SU-DHL-6 (cell line): ENCODE data around the gene KCNIP4.

Experiments
- H2AFZ ChIP-seq: fragments of 200-600 bp; sonication (generic); 2 replicates; pipeline ENCODE4 v1.6.1; 2014; ENCODE audit warnings: low read depth, mild to moderate bottlenecking, moderate library complexity, mixed read lengths, antibody characterized with exemption, low read length; ENCODE audit not compliant: severe bottlenecking
- H3F3A ChIP-seq: fragments of 200-600 bp; shearing (Covaris generic); 2 replicates; pipeline ENCODE4 v1.6.0; 2016; ENCODE audit warnings: antibody characterized with exemption, mild to moderate bottlenecking; ENCODE audit not compliant: insufficient read depth
- H3K27ac ChIP-seq: fragments of 200-600 bp; sonication (generic); 2 replicates; pipeline ENCODE4 v1.5.1; 2016; ENCODE audit warnings: low read depth, mild to moderate bottlenecking, low read length, moderate library complexity, mixed read lengths
- H3K27me3 ChIP-seq: fragments of 200-600 bp; sonication (generic), shearing (Covaris generic); 2 replicates; pipeline ENCODE4 v1.6.0; 2014; ENCODE audit warnings: mild to moderate bottlenecking, low read length
- H3K36me3 ChIP-seq: fragments of 200-600 bp; sonication (generic); 2 replicates; pipeline ENCODE4 v1.6.1; 2014; ENCODE audit warnings: mild to moderate bottlenecking, low read length, mixed read lengths
- H3K4me2 ChIP-seq: fragments of 300-600, 200-600 bp; shearing (Covaris generic), sonication (generic); 2 replicates; pipeline ENCODE4 v1.6.0; 2014; ENCODE audit warnings: low read length, low read depth, mild to moderate bottlenecking; ENCODE audit not compliant: poor library complexity, severe bottlenecking
- H3K4me3 ChIP-seq: fragments of 200-600 bp; sonication (generic); 2 replicates; pipeline ENCODE4 v1.5.1; 2014; ENCODE audit warnings: antibody characterized with exemption, low read length, mild to moderate bottlenecking, mixed read lengths; ENCODE audit not compliant: insufficient read depth, poor library complexity, severe bottlenecking
- H3K79me2 ChIP-seq: fragments of 200-600 bp; sonication (generic); 2 replicates; pipeline ENCODE4 v1.6.1; 2014; ENCODE audit warnings: mild to moderate bottlenecking, low read length, moderate library complexity; ENCODE audit not compliant: insufficient read depth
- H3K9ac ChIP-seq: fragments of 200-600 bp; sonication (generic); 2 replicates; pipeline ENCODE4 v1.7.0; 2014; ENCODE audit warnings: mild to moderate bottlenecking, low read length
- H3K9me2 ChIP-seq: fragments of 200-600 bp; sonication (generic); replicated peaks from 2 replicates; pipeline ENCODE4 v1.6.1; 2014; ENCODE audit warnings: low read length; ENCODE audit not compliant: insufficient read depth
- H3K9me3 ChIP-seq: fragments of 200-600 bp; sonication (generic); 2 replicates; pipeline ENCODE4 v1.6.1; 2014; ENCODE audit warnings: low read length, mixed read lengths; ENCODE audit not compliant: insufficient read depth
- H4K20me1 ChIP-seq: fragments of 200-600 bp; sonication (generic); 2 replicates; pipeline ENCODE4 v1.6.1; 2014; ENCODE audit warnings: low read depth, mild to moderate bottlenecking, antibody characterized with exemption, low read length, moderate library complexity, mixed read lengths
- CTCF ChIP-seq: fragments of 200-600 bp; sonication (generic); IDR thresholded peaks from one replicate; pipeline ENCODE4 v1.5.1; 2017; ENCODE audit warnings: antibody characterized with exemption, mild to moderate bottlenecking, low read length, moderate library complexity; ENCODE audit not compliant: insufficient read depth, poor library complexity, severe bottlenecking
- EZH2phosphoT487 ChIP-seq: fragments of 200-600 bp; sonication (generic), shearing (Covaris generic); conservative IDR thresholded peaks from 2 replicates; pipeline ENCODE4 v1.6.1; 2018; ENCODE audit warnings: mild to moderate bottlenecking, antibody characterized with exemption, low read length, moderate library complexity, mixed read lengths

KCNIP4 gene

DNA sequence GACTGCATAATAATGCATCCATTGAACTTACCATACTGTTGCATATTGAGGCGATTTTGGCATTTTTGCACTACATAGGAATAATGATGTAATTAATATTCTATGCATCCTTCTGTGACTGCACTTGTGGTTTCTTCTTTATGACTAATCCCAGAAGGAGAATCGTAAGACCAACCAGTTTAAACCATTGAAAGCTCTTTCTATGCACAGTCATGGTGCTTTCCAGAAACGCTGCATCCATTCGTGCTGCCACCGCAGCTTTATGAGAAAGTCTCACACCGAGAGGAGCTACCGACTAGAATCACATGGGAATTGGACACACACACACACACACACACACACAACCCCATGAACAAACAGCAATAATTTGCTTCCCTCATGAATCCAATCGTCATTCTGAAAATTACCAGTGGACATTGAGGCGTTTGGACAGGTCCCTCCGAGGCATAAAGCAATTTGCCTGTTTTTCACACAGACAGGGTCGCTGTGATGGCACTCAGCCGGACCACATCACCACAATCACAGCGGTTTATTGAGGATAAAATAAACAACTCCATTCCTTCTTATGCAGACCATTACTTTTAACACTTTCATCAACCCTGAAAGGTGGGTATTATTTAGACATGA, 1184.1 kb downstream of the KCNIP4 start:
- Histone ChIP-seq H3K36me3 (no peaks in the 10 kb centered on the region), H3F3A (no peaks in the 10 kb centered on the region), H3K4me3 (no peak overlapping the region), H3K79me2 (no peaks in the 10 kb centered on the region), H3K9me2 (no peaks in the 10 kb centered on the region), H3K9me3 (no peaks in the 10 kb centered on the region), H2AFZ (no peak overlapping the region), H4K20me1 (no peaks in the 10 kb centered on the region), H3K4me2 (no peak overlapping the region), H3K27me3 (no peaks in the 10 kb centered on the region), H3K27ac (no peak overlapping the region), H3K9ac (no peak overlapping the region)
- TF ChIP-seq EZH2phosphoT487, result no peak
- TF ChIP-seq CTCF, result no peak

DNA sequence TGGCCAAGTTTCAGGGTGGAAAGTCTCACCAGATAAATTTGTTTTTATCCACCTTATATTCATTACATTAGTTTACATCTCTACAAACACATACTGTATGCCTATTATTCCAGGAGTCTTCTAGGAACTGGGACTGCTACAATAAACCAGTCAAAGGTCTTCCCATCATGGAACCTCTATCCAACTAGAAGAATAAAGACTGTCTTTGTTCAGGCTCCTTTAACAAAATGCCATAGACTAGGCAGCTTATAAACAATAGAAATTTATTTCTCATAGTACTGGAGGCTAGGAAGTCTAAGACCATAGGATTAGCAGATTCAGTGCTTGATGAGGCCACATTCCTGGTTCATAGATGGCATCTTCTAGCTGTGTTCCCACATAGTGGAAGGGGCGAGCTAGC, 1186.7 kb downstream of the KCNIP4 start:
- Histone ChIP-seq H3K4me2 (no peak overlapping the region), H3K79me2 (no peaks in the 10 kb centered on the region), H3K27ac (no peak overlapping the region), H2AFZ (no peak overlapping the region), H3F3A (no peaks in the 10 kb centered on the region), H3K9ac (no peak overlapping the region), H3K4me3 (no peak overlapping the region), H3K27me3 (no peaks in the 10 kb centered on the region), H4K20me1 (no peaks in the 10 kb centered on the region), H3K9me2 (no peaks in the 10 kb centered on the region), H3K9me3 (no peaks in the 10 kb centered on the region), H3K36me3 (no peaks in the 10 kb centered on the region)
- TF ChIP-seq EZH2phosphoT487, result no peak
- TF ChIP-seq CTCF, result no peak

DNA sequence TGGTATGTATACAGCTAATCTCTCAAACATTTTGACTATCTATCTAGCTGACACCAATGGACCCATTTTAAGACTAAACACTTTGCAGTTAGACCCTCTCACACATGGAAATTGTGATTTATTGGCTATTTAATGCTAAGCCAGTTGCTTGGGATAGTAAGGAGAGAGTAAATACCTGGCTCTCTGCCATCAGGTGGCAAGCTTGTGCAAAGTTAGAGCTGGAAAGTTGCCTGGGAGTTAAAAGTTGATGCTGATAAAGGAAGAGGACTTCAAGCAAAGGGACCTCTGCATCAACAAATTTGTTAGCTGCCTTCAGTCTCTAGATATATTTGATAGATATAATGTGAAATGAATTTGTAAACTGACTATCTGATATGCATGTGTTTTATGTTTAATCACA, 1187.2 kb downstream of the KCNIP4 start:
- Histone ChIP-seq H3K9ac (no peak overlapping the region), H3K79me2 (no peaks in the 10 kb centered on the region), H3K27ac (no peak overlapping the region), H3K27me3 (no peaks in the 10 kb centered on the region), H3K4me3 (no peak overlapping the region), H3K9me3 (no peaks in the 10 kb centered on the region), H4K20me1 (no peaks in the 10 kb centered on the region), H3K36me3 (no peaks in the 10 kb centered on the region), H2AFZ (no peak overlapping the region), H3K4me2 (no peak overlapping the region), H3F3A (no peaks in the 10 kb centered on the region), H3K9me2 (no peaks in the 10 kb centered on the region)
- TF ChIP-seq EZH2phosphoT487, result no peak
- TF ChIP-seq CTCF, result no peak

DNA sequence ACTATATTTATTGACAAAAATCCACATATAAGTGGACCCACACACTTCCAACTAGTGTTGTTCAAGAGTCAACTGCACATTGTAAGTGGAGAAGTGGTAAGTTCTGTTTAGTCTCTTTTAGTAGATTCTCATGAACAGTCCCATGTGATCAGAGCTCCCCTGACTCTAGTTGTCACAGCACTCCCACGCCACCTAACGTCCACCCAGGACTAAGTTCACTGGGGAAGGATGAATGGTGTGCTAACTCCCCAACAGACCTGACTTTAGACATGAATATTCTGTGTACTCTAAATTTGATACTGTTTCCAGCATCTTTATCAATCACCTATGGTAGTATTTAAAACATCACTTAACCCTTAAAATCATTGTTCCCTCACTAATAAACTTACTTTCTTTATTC, 1188.5 kb downstream of the KCNIP4 start:
- Histone ChIP-seq H3K36me3 (no peaks in the 10 kb centered on the region), H3K4me3 (no peak overlapping the region), H3F3A (no peaks in the 10 kb centered on the region), H3K27ac (no peak overlapping the region), H2AFZ (no peak overlapping the region), H4K20me1 (no peaks in the 10 kb centered on the region), H3K9ac (no peak overlapping the region), H3K9me2 (no peaks in the 10 kb centered on the region), H3K79me2 (no peaks in the 10 kb centered on the region), H3K27me3 (no peaks in the 10 kb centered on the region), H3K9me3 (no peaks in the 10 kb centered on the region), H3K4me2 (no peak overlapping the region)
- TF ChIP-seq CTCF (no peak), EZH2phosphoT487 (no peak)
